GM06990 (cell line): Measurements from ENCODE around the gene CIAO2A.
"Not testable (repeated sequence)": the region's sequence is repeated elsewhere in the genome, so short reads cannot be mapped to it uniquely, and the experiment has no call there.

Experiments used
- DNase-seq: peaks from one replicate; pipeline ENCODE4 v3.0.0-alpha.2; 2011; ENCODE audit not compliant: insufficient read length; ENCODE audit errors: extremely low read depth
- H3K27me3 ChIP-seq: replicated peaks from 2 replicates; pipeline ENCODE4 v1.6.0; 2011; ENCODE audit warnings: low read length; ENCODE audit not compliant: control insufficient read depth, insufficient read depth
- H3K36me3 ChIP-seq: 2 replicates; pipeline ENCODE4 v1.5.1; 2011; ENCODE audit warnings: low read length; ENCODE audit not compliant: control insufficient read depth, insufficient read depth
- H3K4me3 ChIP-seq: replicated peaks from 2 replicates; pipeline ENCODE4 v1.5.1; 2011; ENCODE audit warnings: low read depth, mild to moderate bottlenecking, control low read depth, low read length
- TF ChIP-seq, protein P1 (sequence below): IDR thresholded peaks from 2 replicates; pipeline ENCODE4 v1.5.1; 2011; ENCODE audit warnings: low read length, control low read depth, mild to moderate bottlenecking, inconsistent platforms; ENCODE audit not compliant: insufficient read depth, poor library complexity, severe bottlenecking

Gene CIAO2A

DNA sequence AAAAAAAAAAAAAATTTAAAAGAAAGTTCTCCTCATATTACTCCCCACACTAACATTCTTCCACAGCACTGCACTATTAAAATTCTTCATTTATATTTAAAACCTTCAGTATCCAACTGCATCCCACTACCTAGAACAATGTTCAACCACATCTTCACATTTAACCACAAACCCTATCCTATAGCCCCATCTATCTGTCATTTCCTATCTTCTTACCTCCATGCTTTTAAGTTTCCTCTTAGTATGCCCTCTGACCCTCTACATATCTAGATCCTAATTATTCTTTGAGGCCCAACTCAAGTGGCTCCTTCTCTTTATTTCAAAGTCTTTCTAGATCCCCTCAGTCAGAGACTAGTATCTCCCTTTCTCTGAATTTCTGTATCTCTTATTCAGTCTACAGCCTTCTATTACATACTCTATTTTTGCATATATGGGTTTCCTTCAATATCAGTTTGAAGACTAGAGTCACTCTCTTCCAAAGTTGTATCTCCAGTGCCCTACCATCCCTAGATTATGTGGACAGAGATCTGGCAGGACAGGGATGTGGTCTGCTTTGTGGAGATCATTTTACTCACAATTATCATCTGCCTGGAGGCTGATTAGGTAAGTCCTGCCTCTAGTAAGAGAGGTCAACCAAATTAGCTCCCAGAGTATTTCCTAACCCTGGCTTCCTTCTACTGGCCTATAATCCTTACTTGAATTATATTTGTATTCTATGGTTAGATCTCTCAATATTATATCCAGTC, 1.4 kb downstream of the CIAO2A start:
- TF ChIP-seq, protein P1, sequence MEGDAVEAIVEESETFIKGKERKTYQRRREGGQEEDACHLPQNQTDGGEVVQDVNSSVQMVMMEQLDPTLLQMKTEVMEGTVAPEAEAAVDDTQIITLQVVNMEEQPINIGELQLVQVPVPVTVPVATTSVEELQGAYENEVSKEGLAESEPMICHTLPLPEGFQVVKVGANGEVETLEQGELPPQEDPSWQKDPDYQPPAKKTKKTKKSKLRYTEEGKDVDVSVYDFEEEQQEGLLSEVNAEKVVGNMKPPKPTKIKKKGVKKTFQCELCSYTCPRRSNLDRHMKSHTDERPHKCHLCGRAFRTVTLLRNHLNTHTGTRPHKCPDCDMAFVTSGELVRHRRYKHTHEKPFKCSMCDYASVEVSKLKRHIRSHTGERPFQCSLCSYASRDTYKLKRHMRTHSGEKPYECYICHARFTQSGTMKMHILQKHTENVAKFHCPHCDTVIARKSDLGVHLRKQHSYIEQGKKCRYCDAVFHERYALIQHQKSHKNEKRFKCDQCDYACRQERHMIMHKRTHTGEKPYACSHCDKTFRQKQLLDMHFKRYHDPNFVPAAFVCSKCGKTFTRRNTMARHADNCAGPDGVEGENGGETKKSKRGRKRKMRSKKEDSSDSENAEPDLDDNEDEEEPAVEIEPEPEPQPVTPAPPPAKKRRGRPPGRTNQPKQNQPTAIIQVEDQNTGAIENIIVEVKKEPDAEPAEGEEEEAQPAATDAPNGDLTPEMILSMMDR = peak; percentile 18
- Histone ChIP-seq H3K27me3 (no peaks in the 10 kb centered on the region), H3K4me3 (peak overlapping the region; percentile 89), H3K36me3 (peaks cover 2% of the 10 kb centered on the region)
- no peak for DNase-seq

DNA sequence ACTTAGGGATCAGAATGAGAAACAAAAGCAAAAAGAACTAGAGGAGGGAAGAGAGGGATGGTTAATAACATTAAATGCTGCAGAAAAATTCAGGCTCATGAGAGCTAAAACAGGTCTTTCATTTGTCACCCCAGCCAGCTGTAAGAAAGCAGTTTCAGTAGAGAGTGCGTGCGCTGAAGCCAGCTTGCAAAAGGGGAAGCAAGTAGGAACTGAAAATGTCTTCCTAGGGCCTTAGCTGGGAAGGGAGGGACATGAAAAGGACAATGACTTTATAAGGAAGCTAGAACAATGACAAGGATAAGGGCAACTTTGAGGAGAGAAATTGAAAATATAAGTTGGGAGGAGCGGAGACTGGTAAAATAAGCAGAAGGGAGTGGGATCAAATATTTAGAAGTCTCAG, 3.1 kb downstream of the CIAO2A start:
- peak overlapping the region; percentile 25 for H3K4me3 ChIP-seq

DNA sequence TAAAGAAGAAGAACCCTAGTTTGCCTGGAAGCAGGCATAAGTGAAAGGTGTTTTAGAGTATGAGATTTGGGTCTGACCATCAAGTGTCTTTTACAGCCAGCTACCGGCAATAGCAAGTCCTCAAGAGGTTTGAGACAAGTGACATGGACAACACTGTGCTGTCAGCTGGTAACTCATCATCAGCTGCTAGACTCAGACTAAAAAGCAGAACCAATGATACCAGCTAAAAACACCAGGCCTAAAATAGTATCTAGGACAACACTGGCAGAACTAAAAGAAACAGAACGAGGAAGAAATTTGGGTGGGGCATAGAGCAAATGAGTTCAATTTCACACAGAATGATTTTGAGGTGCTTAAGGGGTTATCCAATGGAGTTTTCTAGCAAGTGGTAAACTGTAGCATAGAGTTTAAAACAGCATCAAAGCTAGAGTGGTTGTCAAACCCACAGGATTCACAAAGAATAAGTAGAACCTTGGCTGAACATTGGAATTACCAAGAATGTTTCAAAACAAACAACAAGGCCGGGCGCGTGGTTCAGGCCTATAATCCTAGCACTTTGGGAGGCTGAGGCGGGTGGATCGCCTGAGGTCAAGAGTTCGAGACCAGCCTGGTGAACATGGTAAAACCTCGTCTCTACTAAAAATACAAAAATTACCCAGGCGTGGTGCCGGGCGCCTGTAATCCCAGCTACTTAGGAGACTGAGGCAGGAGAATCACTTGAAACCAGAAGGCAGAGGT, 3.9 kb downstream of the CIAO2A start:
- TF ChIP-seq, protein P1 = no peak
- peak; percentile 44 for DNase-seq
- H3K36me3 ChIP-seq = peaks cover 2% of the 10 kb centered on the region
- no peaks in the 10 kb centered on the region for H3K27me3 ChIP-seq
- H3K4me3 ChIP-seq = peak overlapping the region; percentile 25

More for the DNA sequence above, 3.1 kb downstream of the CIAO2A start:
- Histone ChIP-seq H3K36me3 (peaks cover 2% of the 10 kb centered on the region), H3K27me3 (no peaks in the 10 kb centered on the region)
- TF ChIP-seq, protein P1 = no peak
- no peak for DNase-seq

DNA sequence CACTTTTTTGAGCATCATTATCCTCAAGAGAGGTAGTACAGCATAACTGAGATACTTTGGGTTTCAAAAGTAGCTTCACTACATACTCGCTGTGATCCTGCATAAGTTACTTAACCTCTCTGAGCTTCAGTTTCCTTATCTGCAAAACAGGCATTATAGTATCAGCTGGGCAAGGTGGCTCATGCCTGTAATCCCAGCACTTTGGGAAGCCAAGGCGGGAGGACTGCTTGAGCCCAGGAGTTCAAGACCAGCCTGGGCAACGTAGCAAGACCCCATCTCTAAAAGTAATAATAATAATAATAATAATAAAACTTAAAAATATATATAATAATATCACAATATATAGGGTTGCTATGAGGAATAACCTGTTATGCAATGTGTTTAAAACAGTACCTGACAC, 10.9 kb downstream of the CIAO2A start:
- Histone ChIP-seq H3K27me3 (no peaks in the 10 kb centered on the region), H3K4me3 (no peak overlapping the region), H3K36me3 (peaks cover 3% of the 10 kb centered on the region)
- TF ChIP-seq, protein P1 = no peak
- DNase-seq = no peak

DNA sequence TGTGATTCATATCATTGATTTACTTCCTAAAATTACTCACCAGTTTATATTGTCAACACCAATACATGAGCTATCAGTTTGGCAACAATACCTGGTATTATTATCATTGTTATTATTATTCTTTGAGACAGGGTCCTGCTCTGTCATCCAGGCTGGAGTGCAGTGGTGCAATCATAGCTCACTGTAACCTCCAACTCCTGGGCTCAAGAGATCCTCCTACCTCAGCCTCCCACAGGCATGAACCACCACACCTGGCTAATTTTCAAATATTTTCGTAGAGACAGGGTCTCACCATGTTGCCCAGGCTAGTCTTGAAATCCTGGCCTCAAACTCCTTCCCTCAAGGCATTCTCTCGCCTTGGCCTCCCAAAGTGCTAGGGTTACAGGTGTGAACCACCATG, 20.1 kb downstream of the CIAO2A start:
- not testable (repeated sequence) for H3K4me3 ChIP-seq, DNase-seq, H3K27me3 ChIP-seq
- peaks cover 12% of the 10 kb centered on the region for H3K36me3 ChIP-seq

DNA sequence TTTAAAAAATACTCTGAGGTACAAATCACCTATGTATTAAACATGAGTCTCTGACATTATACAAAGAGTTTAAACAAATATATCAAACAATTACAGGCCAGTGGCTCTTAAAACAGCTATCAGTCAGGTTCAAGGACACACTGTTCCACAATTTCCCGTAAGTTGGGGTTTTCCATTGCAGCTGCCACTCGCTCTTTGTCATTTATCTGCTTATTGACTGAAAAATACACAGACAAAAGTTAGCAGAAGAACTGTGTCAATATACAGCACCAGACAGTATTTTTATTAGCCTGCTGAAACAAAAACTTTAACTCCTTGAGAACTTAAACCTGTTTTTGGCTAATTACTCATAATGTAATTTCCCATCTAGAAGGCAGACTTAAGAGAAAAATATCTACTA, 20.8 kb downstream of the CIAO2A start:
- no peak for DNase-seq
- no peak overlapping the region for H3K4me3 ChIP-seq
- H3K27me3 ChIP-seq = no peaks in the 10 kb centered on the region
- TF ChIP-seq, protein P1 = no peak
- H3K36me3 ChIP-seq = peaks cover 12% of the 10 kb centered on the region
